Astrocyte of the cerebellum (primary cell): ENCODE measurements around the gene ARHGEF28.

ENCODE experiments used
- DNase-seq: peaks from one replicate; pipeline ENCODE4 v3.0.0-alpha.2; 2011; ENCODE audit warnings: low read depth
- H3K4me3 ChIP-seq: 2 replicates; pipeline ENCODE4 v1.5.1; 2011; ENCODE audit warnings: mild to moderate bottlenecking, low read depth, low read length, moderate library complexity
- CTCF ChIP-seq: IDR thresholded peaks from 2 replicates; pipeline ENCODE4 v1.5.1; 2012; ENCODE audit warnings: low read length, low read depth, moderate library complexity, mild to moderate bottlenecking; ENCODE audit errors: missing control alignments
- in situ Hi-C: cut with HindIII; loops from 2 replicates; pipeline ENCODE4 v1.10.0; 2017; ENCODE audit warnings: low sequenced_read_pairs

ARHGEF28 gene

DNA sequence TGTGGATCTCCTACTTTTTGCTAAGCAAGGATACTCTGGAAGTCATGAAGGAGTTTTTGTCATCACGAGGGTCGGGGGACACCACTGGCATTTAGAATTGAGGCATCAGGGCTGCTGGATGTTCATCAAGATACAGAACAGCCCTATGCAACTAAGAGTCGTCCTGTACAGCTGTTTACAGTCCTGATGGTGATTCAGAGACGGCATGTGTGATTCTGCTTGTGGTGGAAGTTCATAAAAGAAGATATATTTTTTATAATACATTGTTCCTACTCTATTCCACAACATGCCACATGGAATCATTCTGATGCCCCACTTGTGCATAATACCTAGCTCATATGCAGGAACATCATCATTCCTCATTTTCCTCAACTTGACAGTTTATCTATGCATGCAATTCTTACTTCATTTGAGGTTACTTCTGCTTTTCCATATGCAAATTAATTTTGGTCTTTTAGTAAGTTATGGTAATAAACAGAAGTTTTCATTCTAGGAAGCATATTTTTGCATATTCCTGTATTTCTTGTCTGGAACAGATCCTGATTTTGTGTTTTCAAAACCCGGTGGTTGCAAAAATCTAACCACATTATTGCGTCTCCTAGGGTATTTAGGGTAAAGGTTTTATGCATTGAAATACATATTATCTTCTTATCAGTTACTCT, 155.2 kb downstream of the ARHGEF28 start:
- TF ChIP-seq CTCF: no peak
- no peak for DNase-seq
- in situ Hi-C loops: no loop called here
- no peak overlapping the region for H3K4me3 ChIP-seq

DNA sequence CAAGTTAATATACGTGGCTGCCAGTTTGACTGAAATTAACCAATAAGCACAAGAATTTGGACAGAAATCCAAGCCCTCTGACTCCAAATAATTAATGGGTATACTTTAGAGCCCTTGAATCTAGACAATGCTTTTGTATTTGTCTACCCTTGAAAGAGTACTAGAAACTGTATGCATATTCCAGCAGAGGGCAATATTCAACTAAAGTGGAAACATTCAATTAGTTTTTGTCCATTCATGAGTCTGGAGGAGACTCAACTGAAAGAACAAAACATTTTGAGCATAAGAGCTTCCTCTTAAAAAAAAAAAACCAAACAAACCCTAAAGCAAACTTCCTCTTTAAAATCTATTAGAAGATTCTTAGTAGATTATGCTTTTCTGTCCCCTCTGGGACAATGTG, 157.8 kb downstream of the ARHGEF28 start:
- DNase-seq: no peak
- in situ Hi-C loops: no loop called here
- no peak overlapping the region for H3K4me3 ChIP-seq
- no peak for TF ChIP-seq CTCF

GRCh38 chr5:73786043-73786831, 160.2 kb downstream of the ARHGEF28 start:
- no peak for TF ChIP-seq CTCF
- DNase-seq: no peak
- in situ Hi-C loops: no loop called here
- no peak overlapping the region for H3K4me3 ChIP-seq

DNA sequence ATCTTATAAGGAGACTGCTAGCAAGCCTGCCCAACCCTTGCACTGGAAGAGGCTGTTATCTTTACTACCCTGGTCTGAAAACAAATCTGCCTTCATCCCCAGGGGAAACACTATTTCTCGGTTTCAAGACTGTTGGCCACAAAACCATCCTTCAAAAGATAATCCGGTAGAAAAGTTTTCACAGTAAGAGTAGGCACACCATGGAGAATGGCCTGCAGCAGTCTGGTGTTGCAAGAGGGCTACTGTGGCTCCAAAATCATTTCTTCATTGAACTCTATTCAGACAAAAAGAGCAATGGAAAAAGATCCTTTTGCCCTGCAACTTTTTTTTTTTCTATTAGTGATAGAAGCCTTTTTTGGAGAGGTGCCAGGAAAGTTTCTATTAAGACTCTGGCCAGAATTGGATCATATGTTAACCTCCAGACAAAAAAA, 163.9 kb downstream of the ARHGEF28 start:
- TF ChIP-seq CTCF: no peak
- in situ Hi-C loops: no loop called here
- H3K4me3 ChIP-seq: no peak overlapping the region
- DNase-seq: no peak

GRCh38 chr5:73791389-73791788, 165.4 kb downstream of the ARHGEF28 start:
- TF ChIP-seq CTCF: no peak
- H3K4me3 ChIP-seq: no peak overlapping the region
- no peak for DNase-seq
- in situ Hi-C loops: no loop called here

DNA sequence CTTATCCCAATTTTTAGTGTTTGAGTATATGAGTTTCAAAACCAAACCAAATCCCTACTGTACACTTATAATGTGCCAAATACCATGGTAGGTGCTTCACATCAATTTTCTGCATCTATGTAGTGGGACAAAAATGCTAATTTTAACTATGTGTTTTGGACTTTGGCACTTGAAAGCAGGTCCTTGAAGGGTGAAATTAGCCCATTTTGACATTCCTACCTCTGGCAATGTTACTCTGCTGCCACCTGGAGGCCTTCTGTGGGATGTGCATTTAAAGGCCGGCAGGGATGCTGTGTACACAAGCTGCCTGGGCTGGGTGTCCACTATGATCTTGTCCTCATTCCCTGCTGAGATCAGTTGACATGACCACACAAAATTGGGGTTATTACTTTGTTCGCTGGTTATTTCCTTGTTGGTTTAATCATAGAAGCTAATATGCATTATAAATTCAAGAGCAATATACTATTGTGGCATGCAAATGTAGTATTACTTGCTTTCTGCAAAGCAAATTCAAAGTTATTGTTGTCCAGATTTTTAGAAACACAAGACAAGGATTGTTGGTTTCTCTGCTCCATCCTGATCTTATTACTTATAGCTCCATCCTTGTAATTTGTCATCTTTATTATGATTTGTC, 166.8 kb downstream of the ARHGEF28 start:
- H3K4me3 ChIP-seq: no peak overlapping the region
- in situ Hi-C loops: no loop called here
- TF ChIP-seq CTCF: peak; percentile 97
- DNase-seq: peak; percentile 71
